ENCODE data around the gene MYBPH.

MYBPH gene

DNA sequence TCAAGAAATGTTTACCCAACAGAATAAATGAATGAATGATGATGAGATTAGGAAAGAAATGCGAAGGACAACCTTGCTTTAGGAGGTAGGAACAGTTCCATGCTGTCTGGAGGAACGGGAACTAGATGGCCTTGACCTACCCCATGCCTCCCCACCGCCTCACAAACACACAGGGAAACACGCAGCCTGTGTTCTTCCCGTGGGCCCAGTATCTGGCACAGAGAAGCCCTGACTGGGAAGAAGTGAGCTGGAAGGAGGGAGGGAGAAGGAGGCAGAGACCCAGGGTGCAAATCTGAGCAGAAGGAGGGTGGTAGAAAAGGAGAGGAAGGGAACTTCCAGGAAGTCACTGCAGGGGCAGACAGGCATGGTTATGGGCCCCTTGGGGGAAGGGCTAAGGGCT, 51.6 kb downstream of the MYBPH start:
- H3K4me3 ChIP-seq (ENCODE audit: low read depth, low read length), result no peak overlapping the region
- DNase-seq (ENCODE audit: low read depth), result no peak

DNA sequence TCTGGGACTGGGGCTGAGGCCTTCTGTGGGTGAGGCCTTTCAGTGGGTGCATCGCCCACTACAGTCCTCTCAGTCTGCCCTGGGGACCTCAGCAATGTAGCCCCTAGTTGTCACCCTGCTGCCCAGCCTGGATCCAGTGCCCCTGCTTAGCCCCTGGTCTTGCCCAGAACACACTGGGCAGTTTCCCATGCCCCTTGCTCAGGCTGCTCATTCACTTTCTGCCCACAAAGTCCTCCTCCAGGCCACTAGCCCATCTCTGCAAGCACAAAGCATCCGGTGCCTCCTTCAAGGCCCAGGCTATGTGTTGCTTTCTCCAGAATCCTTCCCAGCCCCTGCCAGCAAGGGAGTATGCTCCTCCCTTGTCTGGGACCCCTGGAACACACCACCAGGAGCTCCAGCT, 53.5 kb downstream of the MYBPH start:
- no peak overlapping the region for H3K4me3 ChIP-seq (ENCODE audit: low read depth, low read length)
- DNase-seq (ENCODE audit: low read depth), result no peak

GRCh38 chr1:203121186-203122015, 54.2 kb downstream of the MYBPH start:
- H3K4me3 ChIP-seq (ENCODE audit: low read depth, low read length), result no peak overlapping the region
- DNase-seq (ENCODE audit: low read depth), result no peak

- H3K4me3 ChIP-seq (ENCODE audit: low read depth, low read length), result no peak overlapping the region
- no peak for DNase-seq (ENCODE audit: low read depth)
Observed at GRCh38 chr1:203120325-203121153, 55.1 kb downstream of the MYBPH start.

All from skeletal muscle cell (primary cell).